OCI-LY1 (cell line): Measurements from ENCODE around the gene SLC24A3.
"Not testable (repeated sequence)": the region's sequence is repeated elsewhere in the genome, so short reads cannot be mapped to it uniquely, and the experiment has no call there.

Experiments
- CTCF ChIP-seq: fragments of 200-600 bp; sonication (generic), shearing (Covaris generic); IDR thresholded peaks from 2 replicates; pipeline ENCODE4 v1.5.1; 2017; ENCODE audit warnings: mild to moderate bottlenecking, antibody characterized with exemption, low read length, moderate library complexity, mixed read lengths
- EZH2 ChIP-seq: fragments of 200-600 bp; sonication (generic), shearing (Covaris generic); IDR thresholded peaks from 2 replicates; pipeline ENCODE4 v1.8.0; 2017; ENCODE audit warnings: borderline replicate concordance, mixed run types, mild to moderate bottlenecking, antibody characterized with exemption, low read length, moderate library complexity, mixed read lengths

DNA sequence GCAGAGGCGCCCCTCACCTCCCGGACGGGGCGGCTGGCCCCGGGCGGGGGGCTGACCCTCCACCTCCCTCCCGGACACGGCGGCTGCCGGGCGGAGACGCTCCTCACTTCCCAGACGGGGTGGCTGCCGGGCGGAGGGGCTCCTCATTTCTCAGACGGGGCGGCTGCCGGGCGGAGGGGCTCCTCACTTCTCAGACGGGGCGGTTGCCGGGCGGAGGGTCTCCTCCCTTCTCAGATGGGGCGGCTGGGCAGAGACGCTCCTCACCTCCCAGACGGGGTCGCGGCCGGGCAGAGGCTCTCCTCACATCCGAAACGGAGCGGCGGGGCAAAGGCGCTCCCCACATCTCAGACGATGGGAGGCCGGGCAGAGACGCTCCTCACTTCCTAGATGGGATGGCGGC is 466.1 kb downstream of the SLC24A3 start:
- not testable (repeated sequence) for TF ChIP-seq CTCF, EZH2
